ENCODE measurements around the gene RGL1.
A peak's percentile ranks its signal among the peaks of the same experiment; 100 is the strongest.

The RGL1 gene

GRCh38 chr1:183954496-183954895 is 149.6 kb downstream of the RGL1 start:
- DNase-seq (ENCODE audit: low read depth in 2 of 2): no peak

- peak; percentile 18 to 25 for DNase-seq (ENCODE audit: low read depth in 2 of 2)
These were observed 151.8 kb downstream of the RGL1 start for GRCh38 chr1:183956559-183957188.

- DNase-seq (ENCODE audit: low read depth in 2 of 2): no peak
These were observed 152.4 kb downstream of the RGL1 start for GRCh38 chr1:183957216-183957830.

- DNase-seq (ENCODE audit: low read depth in 2 of 2): no peak
These were observed 154.0 kb downstream of the RGL1 start for GRCh38 chr1:183958958-183959357.

GRCh38 chr1:183961132-183961531 is 156.2 kb downstream of the RGL1 start:
- no peak for DNase-seq (ENCODE audit: low read depth in 2 of 2)

GRCh38 chr1:183962903-183963302 is 158.0 kb downstream of the RGL1 start:
- no peak for DNase-seq (ENCODE audit: low read depth in 2 of 2)

GRCh38 chr1:183965726-183966125 is 160.8 kb downstream of the RGL1 start:
- no peak for DNase-seq (ENCODE audit: low read depth in 2 of 2)

GRCh38 chr1:183966487-183966886 is 161.6 kb downstream of the RGL1 start:
- no peak for DNase-seq (ENCODE audit: low read depth in 2 of 2)

GRCh38 chr1:183967914-183968313 is 163.0 kb downstream of the RGL1 start:
- no peak for DNase-seq (ENCODE audit: low read depth in 2 of 2)

- no peak for DNase-seq (ENCODE audit: low read depth in 2 of 2)
These were observed 163.5 kb downstream of the RGL1 start for GRCh38 chr1:183968386-183968785.

GRCh38 chr1:183970516-183971300 is 165.8 kb downstream of the RGL1 start:
- no peak for DNase-seq (ENCODE audit: low read depth in 2 of 2)

- DNase-seq (ENCODE audit: low read depth in 2 of 2): no peak
These were observed 170.7 kb downstream of the RGL1 start for GRCh38 chr1:183975651-183976050.

- no peak for DNase-seq (ENCODE audit: low read depth in 2 of 2)
These were observed 172.8 kb downstream of the RGL1 start for GRCh38 chr1:183977717-183978116.

Data from stimulated activated CD4-positive, alpha-beta T cell treated with anti-CD3 and anti-CD28 coated beads, Interleukin-15, amount 100 ng/mL, for 48 hours (primary cell).